Uterus (tissue), 2 donors: ENCODE results near the gene HSPA2.

Source experiments
- CTCF ChIP-seq, 4 experiments: fragments of 200-600 bp in 2 of 4; fragments of 450-650 bp in 2 of 4; sonication (generic) in 2 of 4; IDR thresholded peaks; one replicate each; pipeline ENCODE4 v1.5.1; 2016 to 2019; ENCODE audit warnings: antibody characterized with exemption in 4 of 4, mild to moderate bottlenecking in 2 of 4, moderate library complexity in 1 of 4
- POLR2A ChIP-seq, 2 donors: fragments of 450-650 bp; IDR thresholded peaks; one replicate each; pipeline ENCODE4 v1.6.1; 2016; ENCODE audit warnings: antibody characterized with exemption in 2 of 2, mild to moderate bottlenecking in 1 of 2, moderate library complexity in 1 of 2

- TF ChIP-seq CTCF (IDR thresholded peaks at IDR 0.05) (no peak), POLR2A (IDR thresholded peaks at IDR 0.05) (no peak)
These were observed 21.1 kb downstream of the HSPA2 start for GRCh38 chr14:64561631-64562030.
